NT2/D1 (cell line): ENCODE results near the gene INSIG1.

Experiments used
- YY1 ChIP-seq: IDR thresholded peaks from 2 replicates; pipeline ENCODE4 v1.6.1; 2011; ENCODE audit not compliant: insufficient read length, insufficient read depth
- ZNF274 ChIP-seq: IDR thresholded peaks from 2 replicates; pipeline ENCODE4 v1.6.1; 2011; ENCODE audit warnings: mild to moderate bottlenecking, low read depth, low read length

DNA sequence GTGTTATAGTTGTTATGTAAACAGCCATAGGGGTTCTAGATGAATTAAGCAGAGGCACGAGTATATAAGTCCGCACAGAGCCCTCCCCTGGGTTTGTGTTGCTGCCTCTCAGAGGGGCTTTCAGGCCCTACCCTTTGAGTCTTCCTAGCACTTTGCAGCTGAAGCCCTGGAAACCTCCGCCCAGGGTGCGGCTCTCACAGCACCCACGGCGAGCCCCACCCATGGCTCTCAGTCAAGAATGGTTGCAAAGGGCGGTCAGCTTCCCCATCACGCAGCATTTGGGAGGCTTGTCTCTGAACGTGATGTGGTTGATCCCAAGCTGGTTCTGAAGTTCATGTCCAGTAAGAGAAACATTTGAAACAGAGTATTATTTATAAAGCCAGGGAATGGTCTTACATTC, 18.8 kb upstream of the INSIG1 start:
- TF ChIP-seq ZNF274 (no peak), YY1 (no peak)
